ENCODE results near the gene STK38. TPM values are rescaled to one million over a fixed set of nuclear protein-coding genes. Genes with fewer than 3 reads are reported as not detected.

The STK38 gene
- total RNA-seq, 1 experiment from 2014 or later, result 20.1 TPM

DNA sequence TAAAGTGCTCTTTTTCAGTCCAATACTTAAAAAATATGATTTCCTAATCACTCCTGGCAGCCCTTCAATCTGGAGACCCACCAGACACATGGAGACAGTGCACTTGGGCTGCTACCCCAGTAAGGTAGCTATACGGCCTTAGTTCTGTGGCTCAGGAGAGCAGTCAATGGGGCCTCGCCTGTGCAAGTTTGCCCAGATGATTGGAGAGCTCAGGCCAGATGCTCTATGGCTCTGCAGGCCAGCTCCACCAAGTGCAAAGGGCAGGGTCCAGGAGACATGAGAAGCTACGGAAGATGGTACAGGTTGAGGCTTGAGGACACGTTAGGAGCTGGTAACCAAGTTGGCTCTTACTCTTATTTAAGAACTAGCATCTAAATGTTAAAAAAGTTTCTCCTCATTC, 30.7 kb downstream of the STK38 start (continued):
- TF ChIP-seq, protein P1, sequence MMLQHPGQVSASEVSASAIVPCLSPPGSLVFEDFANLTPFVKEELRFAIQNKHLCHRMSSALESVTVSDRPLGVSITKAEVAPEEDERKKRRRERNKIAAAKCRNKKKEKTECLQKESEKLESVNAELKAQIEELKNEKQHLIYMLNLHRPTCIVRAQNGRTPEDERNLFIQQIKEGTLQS (IDR thresholded peaks at IDR 0.05), result no peak
- TF ChIP-seq EZH2 (IDR thresholded peaks at IDR 0.05), result no peak
- no peak for TF ChIP-seq ELF1 (IDR thresholded peaks at IDR 0.05; ENCODE audit: borderline replicate concordance, low read depth)

DNA sequence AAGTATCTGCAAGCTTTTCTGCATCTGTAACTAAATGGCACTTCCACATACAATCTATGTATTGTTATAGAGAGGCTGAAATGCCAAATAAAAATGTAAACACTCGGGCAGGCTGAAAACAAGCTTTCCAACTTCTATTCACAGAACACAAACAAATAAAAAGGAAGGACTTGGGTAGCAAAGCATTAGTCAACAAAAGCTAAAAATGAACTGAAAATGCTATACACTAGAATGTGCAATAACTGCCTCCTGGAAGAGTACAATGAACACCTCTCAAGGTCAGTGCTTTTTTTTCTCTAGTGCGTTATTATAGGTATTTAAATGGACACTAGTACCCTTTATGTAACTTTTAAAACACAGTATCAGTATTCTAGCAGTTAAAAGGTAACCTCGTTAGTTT, 31.4 kb downstream of the STK38 start:
- Histone ChIP-seq H3K9ac (ENCODE audit: low read length) (no peak overlapping the region), H2AFZ (ENCODE audit: low read depth, low read length, poor library complexity, severe bottlenecking) (no peak overlapping the region), H3K9me3 (ENCODE audit: control insufficient read depth in 1 of 2, insufficient read depth in 1 of 2, low read depth in 1 of 2, low read length in 2 of 2) (no peaks in the 10 kb centered on the region), H3K27ac (ENCODE audit: low read depth, low read length) (no peak overlapping the region), H4K20me1 (ENCODE audit: insufficient read depth) (no peaks in the 10 kb centered on the region), H3K4me1 (ENCODE audit: control insufficient read depth in 1 of 2, insufficient read depth in 2 of 2, low read length in 2 of 2) (no peaks in the 10 kb centered on the region), H3K36me3 (ENCODE audit: control insufficient read depth in 1 of 2, insufficient read depth in 2 of 2, low read length in 2 of 2) (peaks cover 4 to 22% of the 10 kb centered on the region in 2 experiments; a peak in 3 of 4 replicates), H3K4me2 (ENCODE audit: low read length) (no peak overlapping the region), H3K9me2 (ENCODE audit: insufficient read depth) (no peaks in the 10 kb centered on the region), H3K4me3 (replicated peaks in 1 of 2; ENCODE audit: low read depth in 1 of 2, low read length in 2 of 2) (no peak overlapping the region), H3K79me2 (ENCODE audit: insufficient read depth, low read length) (no peaks in the 10 kb centered on the region), H3K27me3 (ENCODE audit: insufficient read depth, low read length) (no peaks in the 10 kb centered on the region)
- BruUV-seq (replicated peaks), result no TSS peak
- POLR2A ChIA-PET, result no interaction called here
- intact Hi-C loops (cut with micrococcal nuclease), result no loop called here
- RAD21 ChIA-PET (ENCODE audit: low non-redundant PET in 1 of 2, low total read pairs in 2 of 2, uncharacterized antibody in 2 of 2, unreplicated experiment in 2 of 2), result no interaction called here
- ATAC-seq (no peak), DNase-seq (ENCODE audit: low read depth, low spot score) (no peak)
- no peak for TF ChIP-seq ELF1 (IDR thresholded peaks at IDR 0.05; ENCODE audit: borderline replicate concordance, low read depth)
- no peak for TF ChIP-seq CTCF (IDR thresholded peaks at IDR 0.05 in 2 of 3, conservative IDR thresholded peaks at IDR 0.05 in 1 of 3; ENCODE audit: borderline replicate concordance in 1 of 3, insufficient read depth in 1 of 3, low read depth in 2 of 3, low read length in 2 of 3)
- no peak for TF ChIP-seq ZNF274 (IDR thresholded peaks at IDR 0.05; ENCODE audit: low read depth, low read length)
- TF ChIP-seq, protein P2, sequence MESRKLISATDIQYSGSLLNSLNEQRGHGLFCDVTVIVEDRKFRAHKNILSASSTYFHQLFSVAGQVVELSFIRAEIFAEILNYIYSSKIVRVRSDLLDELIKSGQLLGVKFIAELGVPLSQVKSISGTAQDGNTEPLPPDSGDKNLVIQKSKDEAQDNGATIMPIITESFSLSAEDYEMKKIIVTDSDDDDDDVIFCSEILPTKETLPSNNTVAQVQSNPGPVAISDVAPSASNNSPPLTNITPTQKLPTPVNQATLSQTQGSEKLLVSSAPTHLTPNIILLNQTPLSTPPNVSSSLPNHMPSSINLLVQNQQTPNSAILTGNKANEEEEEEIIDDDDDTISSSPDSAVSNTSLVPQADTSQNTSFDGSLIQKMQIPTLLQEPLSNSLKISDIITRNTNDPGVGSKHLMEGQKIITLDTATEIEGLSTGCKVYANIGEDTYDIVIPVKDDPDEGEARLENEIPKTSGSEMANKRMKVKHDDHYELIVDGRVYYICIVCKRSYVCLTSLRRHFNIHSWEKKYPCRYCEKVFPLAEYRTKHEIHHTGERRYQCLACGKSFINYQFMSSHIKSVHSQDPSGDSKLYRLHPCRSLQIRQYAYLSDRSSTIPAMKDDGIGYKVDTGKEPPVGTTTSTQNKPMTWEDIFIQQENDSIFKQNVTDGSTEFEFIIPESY (IDR thresholded peaks at IDR 0.05; ENCODE audit: extremely low read depth, insufficient replicate concordance, low read length), result no peak
- no peak for TF ChIP-seq ZFX (IDR thresholded peaks at IDR 0.05)
- no peak for TF ChIP-seq JUND (IDR thresholded peaks at IDR 0.05)
- TF ChIP-seq, protein P1 (IDR thresholded peaks at IDR 0.05), result no peak
- CTCF ChIA-PET, result no interaction called here

Measured in HCT116 (cell line).